Endodermal cell (in vitro differentiated cells): ENCODE measurements around the gene MYBPC1. TPM values are rescaled to one million over a fixed set of nuclear protein-coding genes. Genes with fewer than 3 reads are reported as not detected.

Experiments used
- DNase-seq: peaks from one replicate; pipeline ENCODE4 v3.0.0-alpha.2; 2017
- H3K27ac ChIP-seq: 2 replicates; pipeline ENCODE4 v1.5.1; 2013; ENCODE audit warnings: mild to moderate bottlenecking, low read depth, low read length, moderate library complexity
- H3K27me3 ChIP-seq: 2 replicates; pipeline ENCODE4 v1.6.1; 2013; ENCODE audit warnings: mild to moderate bottlenecking, low read length, moderate library complexity; ENCODE audit not compliant: insufficient read depth, control insufficient read depth, poor library complexity, severe bottlenecking
- H3K36me3 ChIP-seq: 2 replicates; pipeline ENCODE4 v1.7.0; 2013; ENCODE audit warnings: mild to moderate bottlenecking, low read length, moderate library complexity; ENCODE audit not compliant: control insufficient read depth, insufficient read depth
- H3K4me1 ChIP-seq: one replicate; pipeline ENCODE4 v1.7.0; 2013; ENCODE audit warnings: low read length; ENCODE audit not compliant: control insufficient read depth, insufficient read depth
- H3K4me3 ChIP-seq: 2 replicates; pipeline ENCODE4 v1.5.1; 2013; ENCODE audit warnings: mild to moderate bottlenecking, low read length, moderate library complexity
- H3K9ac ChIP-seq: 2 replicates; pipeline ENCODE4 v1.6.1; 2013; ENCODE audit warnings: mild to moderate bottlenecking, low read length, moderate library complexity; ENCODE audit not compliant: poor library complexity, severe bottlenecking; ENCODE audit errors: extremely low read depth
- H3K9me3 ChIP-seq: 2 replicates; pipeline ENCODE4 v1.6.1; 2013; ENCODE audit warnings: mild to moderate bottlenecking, low read length, moderate library complexity; ENCODE audit not compliant: control insufficient read depth
- H3K27ac Mint-ChIP-seq: 2 replicates; pipeline ENCODE4 v1.8.0; 2020; ENCODE audit warnings: mixed read lengths
- H3K27me3 Mint-ChIP-seq: 2 replicates; pipeline ENCODE4 v1.8.0; 2021; ENCODE audit warnings: mild to moderate bottlenecking, mixed read lengths; ENCODE audit not compliant: insufficient read depth
- H3K36me3 Mint-ChIP-seq: 2 replicates; pipeline ENCODE4 v1.8.0; 2020; ENCODE audit warnings: low read depth, mixed read lengths
- H3K4me1 Mint-ChIP-seq: 2 replicates; pipeline ENCODE4 v1.8.0; 2020; ENCODE audit warnings: mixed read lengths
- H3K4me3 Mint-ChIP-seq: 2 replicates; pipeline ENCODE4 v1.8.0; 2020; ENCODE audit warnings: mild to moderate bottlenecking, moderate library complexity, mixed read lengths
- H3K9me3 Mint-ChIP-seq: 2 replicates; pipeline ENCODE4 v1.8.0; 2020; ENCODE audit warnings: mild to moderate bottlenecking, mixed read lengths
- CTCF ChIP-seq: fragments of 200-600 bp; sonication (generic); conservative IDR thresholded peaks from 2 replicates; pipeline ENCODE4 v1.5.0; 2021; ENCODE audit warnings: antibody characterized with exemption, mild to moderate bottlenecking
- WGBS, 2 experiments: methylation state at CpG; one replicate each; pipeline versions ENCODE4 v1.1.5 to v1.1.7; 2013; ENCODE audit warnings: missing lambda C conversion rate in 2 of 2, mixed read lengths in 1 of 2; ENCODE audit not compliant: insufficient coverage in 1 of 2, insufficient read length in 1 of 2; 5-methylcytosine and 5-hydroxymethylcytosine counted together
- total RNA-seq, 2 donors: library from RNA; stranded (reverse); fragmentation: NEBNext Ultra II Directional in 1 of 2; extraction: Animal tissue kit (Norgen Biotek cat#: 25700) in 1 of 2; gene quantifications; 2 replicates in 1 of 2; 3 replicates in 1 of 2; pipeline ENCODE4 v1.2.1, GENCODE V29; 2021

The MYBPC1 gene
- total RNA-seq, 2 donors from 2014 or later, result not detected

DNA sequence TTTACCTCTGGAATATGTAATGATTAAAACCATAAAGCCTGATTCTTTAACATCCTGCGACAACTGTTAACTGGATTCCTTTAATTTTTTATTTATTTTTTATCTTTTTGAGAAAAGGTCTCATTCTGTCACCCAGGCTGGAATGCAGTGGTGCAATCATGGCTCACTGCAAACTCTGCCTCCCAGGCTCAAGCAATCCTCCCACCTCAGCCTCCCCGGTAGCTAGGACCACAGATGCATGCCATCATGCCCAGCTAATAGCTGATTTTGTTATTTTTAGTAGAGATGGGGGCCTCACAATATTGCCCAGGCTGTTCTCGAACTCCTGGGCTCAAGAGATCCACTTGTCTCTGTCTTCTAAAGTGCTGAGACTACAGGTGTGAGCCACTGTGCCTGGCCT, 3.7 kb downstream of the MYBPC1 start:
- Histone ChIP-seq H3K4me1 (no peaks in the 10 kb centered on the region), H3K4me3 (no peak overlapping the region), H3K27ac (no peak overlapping the region), H3K36me3 (no peaks in the 10 kb centered on the region), H3K27me3 (no peaks in the 10 kb centered on the region), H3K9ac (no peak overlapping the region), H3K9me3 (no peaks in the 10 kb centered on the region)
- DNase-seq, result no peak
- Mint-ChIP-seq H3K9me3 (no peaks in the 10 kb centered on the region), H3K27me3 (no peaks in the 10 kb centered on the region), H3K4me1 (peaks cover 5% of the 10 kb centered on the region), H3K36me3 (no peaks in the 10 kb centered on the region), H3K27ac (peak overlapping the region; percentile 55), H3K4me3 (no peak overlapping the region)
- no peak for TF ChIP-seq CTCF
- 71 to 95% methylated on average over 1 to 3 of the region's 3 CpGs for WGBS, 2 experiments

DNA sequence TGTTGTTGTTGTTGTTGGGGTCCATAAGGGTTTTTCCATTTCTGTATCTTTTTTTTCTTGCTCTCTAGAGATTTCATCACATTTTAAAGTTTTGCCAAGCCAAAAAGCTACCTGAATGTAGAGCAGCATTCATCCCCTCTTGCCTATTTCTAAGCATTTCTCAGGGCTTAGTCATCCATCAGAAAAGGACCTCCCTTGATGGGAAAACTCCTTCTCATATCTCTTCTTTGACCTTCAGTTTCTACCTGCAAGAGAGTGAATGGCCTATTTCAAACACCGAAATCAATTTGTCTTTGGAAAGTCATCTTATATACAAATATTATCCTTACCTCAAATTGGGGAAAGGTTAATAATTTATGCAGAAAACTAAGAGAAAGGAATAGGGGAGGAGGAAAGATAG, 4.5 kb downstream of the MYBPC1 start:
- no peak overlapping the region for H3K27ac Mint-ChIP-seq

GRCh38 chr12:101599771-101600484, 5.2 kb downstream of the MYBPC1 start:
- H3K27me3 ChIP-seq, result no peaks in the 10 kb centered on the region
- no peak overlapping the region for H3K9ac ChIP-seq
- H3K27ac Mint-ChIP-seq, result no peak overlapping the region
- no peak for DNase-seq
- 86 to 100% methylated on average over 1 to 5 of the region's 5 CpGs for WGBS, 2 experiments
- no peaks in the 10 kb centered on the region for H3K4me1 ChIP-seq
- H3K4me3 Mint-ChIP-seq, result no peak overlapping the region
- no peaks in the 10 kb centered on the region for H3K9me3 Mint-ChIP-seq
- H3K27me3 Mint-ChIP-seq, result no peaks in the 10 kb centered on the region
- no peak for TF ChIP-seq CTCF
- H3K4me3 ChIP-seq, result no peak overlapping the region
- H3K4me1 Mint-ChIP-seq, result peaks cover 5% of the 10 kb centered on the region
- H3K27ac ChIP-seq, result no peak overlapping the region
- no peaks in the 10 kb centered on the region for H3K36me3 Mint-ChIP-seq
- no peaks in the 10 kb centered on the region for H3K9me3 ChIP-seq
- H3K36me3 ChIP-seq, result no peaks in the 10 kb centered on the region

More for the DNA sequence above, 4.5 kb downstream of the MYBPC1 start:
- Histone ChIP-seq H3K9ac (no peak overlapping the region), H3K4me1 (no peaks in the 10 kb centered on the region), H3K36me3 (no peaks in the 10 kb centered on the region), H3K4me3 (no peak overlapping the region), H3K27ac (no peak overlapping the region), H3K9me3 (no peaks in the 10 kb centered on the region), H3K27me3 (no peaks in the 10 kb centered on the region)
- 86% methylated on average over 1 of the region's 1 CpG; no CpG with 5 or more reads in 1 of the 2 experiments for WGBS, 2 experiments
- no peak for TF ChIP-seq CTCF
- H3K27me3 Mint-ChIP-seq, result no peaks in the 10 kb centered on the region
- no peak overlapping the region for H3K4me3 Mint-ChIP-seq
- peaks cover 5% of the 10 kb centered on the region for H3K4me1 Mint-ChIP-seq
- H3K36me3 Mint-ChIP-seq, result no peaks in the 10 kb centered on the region
- no peaks in the 10 kb centered on the region for H3K9me3 Mint-ChIP-seq
- DNase-seq, result no peak
